ENCODE data around the gene MPST.

- TF ChIP-seq POLR2A (IDR thresholded peaks at IDR 0.05; ENCODE audit: low read depth, low read length) (no peak), POU2F2 (IDR thresholded peaks at IDR 0.05; ENCODE audit: low read depth, low read length) (no peak), TAF1 (IDR thresholded peaks at IDR 0.05; ENCODE audit: low read depth, low read length) (no peak), POLR2AphosphoS5 (IDR thresholded peaks at IDR 0.05; ENCODE audit: low read depth, low read length) (no peak), SPI1 (IDR thresholded peaks at IDR 0.05; ENCODE audit: low read depth, low read length) (no peak)
These were observed 42.8 kb downstream of the MPST start for GRCh38 chr22:37062376-37062675.

Measured in GM12891 (cell line).